Cardiac fibroblast (primary cell): ENCODE measurements around the gene DIO1.

Experiments used
- DNase-seq, 2 donors: peaks; one replicate each; pipeline versions ENCODE4 v3.0.0 to v3.0.0-alpha.2; 2010; ENCODE audit warnings: low read depth in 2 of 2
- H3K4me3 ChIP-seq, 2 donors: replicated peaks in 1 of 2; 1 replicate in 1 of 2; 2 replicates in 1 of 2; pipeline ENCODE4 v1.5.1; 2011; ENCODE audit warnings: low read depth in 2 of 2, low read length in 2 of 2, mild to moderate bottlenecking in 2 of 2, moderate library complexity in 1 of 2
- TF ChIP-seq, protein P1 (sequence below): IDR thresholded peaks from one replicate; pipeline ENCODE4 v1.5.1; 2011; ENCODE audit warnings: low read depth, mild to moderate bottlenecking, low read length, inconsistent platforms

DIO1 gene

DNA sequence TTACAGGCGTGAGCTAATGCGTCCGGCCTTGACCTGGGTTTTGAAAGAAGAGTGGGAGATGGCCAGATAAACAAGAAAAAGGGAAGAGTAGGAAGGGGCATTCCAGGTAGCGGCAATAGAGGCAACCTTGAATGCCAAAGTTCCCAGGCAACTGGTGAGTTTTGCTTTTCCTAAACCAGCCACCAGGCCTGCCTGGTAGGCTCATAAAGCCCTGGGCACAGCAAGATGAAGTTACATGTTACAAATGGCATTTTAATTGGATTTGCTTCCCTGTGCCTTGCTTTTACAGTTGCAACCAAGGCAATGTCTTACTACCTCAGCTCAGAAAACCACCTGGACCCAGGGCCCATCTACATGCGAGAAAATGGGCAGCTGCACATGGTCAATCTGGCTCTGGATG is 57.7 kb downstream of the DIO1 start:
- no peak overlapping the region for H3K4me3 ChIP-seq
- TF ChIP-seq, protein P1, sequence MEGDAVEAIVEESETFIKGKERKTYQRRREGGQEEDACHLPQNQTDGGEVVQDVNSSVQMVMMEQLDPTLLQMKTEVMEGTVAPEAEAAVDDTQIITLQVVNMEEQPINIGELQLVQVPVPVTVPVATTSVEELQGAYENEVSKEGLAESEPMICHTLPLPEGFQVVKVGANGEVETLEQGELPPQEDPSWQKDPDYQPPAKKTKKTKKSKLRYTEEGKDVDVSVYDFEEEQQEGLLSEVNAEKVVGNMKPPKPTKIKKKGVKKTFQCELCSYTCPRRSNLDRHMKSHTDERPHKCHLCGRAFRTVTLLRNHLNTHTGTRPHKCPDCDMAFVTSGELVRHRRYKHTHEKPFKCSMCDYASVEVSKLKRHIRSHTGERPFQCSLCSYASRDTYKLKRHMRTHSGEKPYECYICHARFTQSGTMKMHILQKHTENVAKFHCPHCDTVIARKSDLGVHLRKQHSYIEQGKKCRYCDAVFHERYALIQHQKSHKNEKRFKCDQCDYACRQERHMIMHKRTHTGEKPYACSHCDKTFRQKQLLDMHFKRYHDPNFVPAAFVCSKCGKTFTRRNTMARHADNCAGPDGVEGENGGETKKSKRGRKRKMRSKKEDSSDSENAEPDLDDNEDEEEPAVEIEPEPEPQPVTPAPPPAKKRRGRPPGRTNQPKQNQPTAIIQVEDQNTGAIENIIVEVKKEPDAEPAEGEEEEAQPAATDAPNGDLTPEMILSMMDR: no peak
- DNase-seq: no peak

DNA sequence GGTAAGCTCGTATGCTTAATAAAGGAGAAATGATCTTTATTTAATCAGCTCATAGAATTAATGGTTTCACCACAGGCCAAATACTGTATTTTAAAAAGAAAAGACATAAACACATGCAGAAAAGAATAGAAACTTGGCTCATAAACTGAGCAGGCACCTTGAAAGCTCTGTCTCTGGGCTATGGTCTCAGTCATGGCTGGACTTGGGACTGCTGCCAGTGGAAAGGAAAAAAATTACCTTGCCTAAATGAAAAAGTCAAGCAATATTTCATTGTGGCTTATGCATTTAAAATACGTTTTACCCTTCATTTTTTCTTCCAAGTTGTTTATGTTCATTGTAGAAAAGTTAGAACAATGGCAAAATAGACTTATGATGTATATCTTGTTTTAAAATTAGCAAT is 60.1 kb downstream of the DIO1 start:
- H3K4me3 ChIP-seq: no peak overlapping the region
- DNase-seq: no peak
- TF ChIP-seq, protein P1: no peak

DNA sequence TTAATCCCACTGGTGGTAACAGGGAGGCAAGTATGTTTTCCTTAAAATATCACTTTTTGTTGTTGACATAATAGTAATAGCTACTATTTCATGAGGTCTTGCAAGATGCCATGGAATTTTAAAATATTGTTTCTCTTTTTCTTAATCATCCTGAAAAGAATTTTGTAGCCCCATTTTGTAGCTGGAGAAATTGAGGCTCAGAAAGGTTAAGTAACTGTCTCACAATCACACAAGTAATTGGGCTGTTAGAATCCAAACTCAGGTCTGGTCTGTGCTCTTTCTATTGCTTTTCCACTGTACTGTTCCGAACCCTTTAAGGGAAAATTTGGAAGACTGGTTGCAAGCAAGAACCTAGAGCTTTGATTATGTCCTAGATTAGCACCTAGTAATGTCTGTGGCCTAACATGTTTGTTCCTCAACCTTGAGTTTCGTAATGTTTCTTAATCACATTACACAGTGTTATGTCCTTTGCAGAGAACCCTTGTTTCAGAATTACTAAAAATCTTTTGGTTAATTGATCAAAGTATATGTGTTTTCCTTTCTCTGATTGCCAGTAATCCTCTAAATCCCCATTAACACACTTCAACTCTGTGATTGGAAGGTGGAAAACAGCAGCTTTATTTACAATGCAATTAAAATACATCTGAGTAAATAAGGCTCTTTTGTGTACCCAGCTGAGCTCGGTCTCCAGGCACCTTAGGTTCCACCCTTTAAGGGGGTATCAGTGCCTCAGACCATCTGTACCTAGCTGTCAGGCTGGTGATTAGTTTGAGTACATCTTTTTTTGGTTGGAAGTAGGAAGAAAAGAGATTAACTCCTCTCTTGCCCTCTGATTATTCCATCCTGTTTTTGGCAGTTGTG is 62.6 kb downstream of the DIO1 start:
- H3K4me3 ChIP-seq: no peak overlapping the region
- DNase-seq: peak in 1 of 2 donors; percentile 30
- TF ChIP-seq, protein P1: no peak

DNA sequence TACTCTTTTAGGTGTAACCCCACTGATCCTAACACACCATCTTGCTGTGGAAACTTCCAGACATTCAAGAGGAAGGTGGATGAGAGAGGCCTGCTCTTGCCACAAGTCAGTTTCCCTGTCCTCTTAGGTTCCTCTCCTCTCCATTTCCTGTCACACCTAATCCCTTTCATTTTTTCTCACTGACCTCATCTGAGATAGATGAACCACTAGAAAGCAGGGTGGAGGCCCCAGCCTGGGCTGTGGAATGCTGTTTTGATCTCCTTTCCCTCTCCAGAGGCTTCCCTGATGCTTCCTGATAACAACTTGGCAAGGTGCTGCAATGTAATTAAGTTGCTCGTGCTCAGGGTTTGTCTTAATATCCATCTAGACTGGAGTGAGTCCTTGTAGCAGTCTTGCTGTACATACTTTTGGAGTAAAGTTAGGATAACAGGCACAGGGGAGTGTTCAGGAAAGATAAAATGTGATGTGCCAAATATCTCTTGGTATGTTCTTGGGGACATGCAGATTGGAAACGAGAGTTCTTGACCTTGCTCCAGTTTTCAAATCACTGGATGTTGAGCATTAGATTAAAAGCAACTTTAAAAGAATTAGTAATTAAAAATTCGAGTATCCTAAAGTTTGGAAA is 63.3 kb downstream of the DIO1 start:
- TF ChIP-seq, protein P1: no peak
- H3K4me3 ChIP-seq: no peak overlapping the region
- peak; percentile 35 to 61 for DNase-seq

DNA sequence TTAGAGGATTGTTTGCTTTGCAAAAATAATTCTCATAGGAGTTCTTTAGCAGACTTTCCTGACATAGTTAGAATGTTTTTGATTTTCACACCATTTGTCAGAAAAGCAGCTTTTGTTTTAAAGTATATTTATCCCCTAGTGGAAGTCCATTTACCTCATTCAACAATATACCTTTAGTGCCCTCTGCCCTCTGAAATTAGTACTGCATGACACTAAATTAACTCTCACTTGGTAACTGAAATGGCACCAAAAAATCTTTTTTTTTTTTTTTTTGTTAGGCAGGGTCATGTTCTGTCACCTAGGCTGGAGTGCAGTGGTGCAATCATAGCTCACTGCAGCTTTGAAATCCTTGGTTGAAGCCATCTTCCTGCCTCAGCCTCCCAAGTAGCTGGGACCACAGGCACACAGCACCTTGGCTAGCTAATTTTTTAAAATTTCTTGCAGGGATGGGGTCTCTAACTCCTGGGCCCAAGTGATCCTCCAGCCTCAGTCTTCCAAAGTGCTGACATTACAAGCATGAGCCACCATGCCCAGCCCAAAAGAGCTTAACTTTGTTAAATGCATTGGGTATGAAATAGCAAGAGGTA is 65.8 kb downstream of the DIO1 start:
- TF ChIP-seq, protein P1: peak; percentile 41
- no peak overlapping the region for H3K4me3 ChIP-seq
- DNase-seq: peak; percentile 48
